ENCODE measurements around the gene PIP5K1C. TPM values are rescaled to one million over a fixed set of nuclear protein-coding genes. Genes with fewer than 3 reads are reported as not detected.

The PIP5K1C gene
- total RNA-seq, 2 experiments from 2014 or later, result 18.9 to 23.5 TPM

- peaks cover 14% of the 10 kb centered on the region for H3K27me3 Mint-ChIP-seq
- no peak overlapping the region for H3K27ac Mint-ChIP-seq
Observed at GRCh38 chr19:3712663-3713611, 12.7 kb upstream of the PIP5K1C start.

GRCh38 chr19:3710265-3710812, 10.1 kb upstream of the PIP5K1C start:
- peaks cover 6% of the 10 kb centered on the region for H3K4me1 Mint-ChIP-seq
- H3K27ac Mint-ChIP-seq, result no peak overlapping the region
- POLR2A ChIA-PET, result no interaction called here

More at GRCh38 chr19:3712663-3713611, 12.7 kb upstream of the PIP5K1C start:
- ATAC-seq (ENCODE audit: low read depth), result no peak
- Mint-ChIP-seq H3K9me3 (no peaks in the 10 kb centered on the region), H3K36me3 (no peaks in the 10 kb centered on the region), H3K4me3 (no peak overlapping the region), H3K4me1 (peaks cover 6% of the 10 kb centered on the region)
- no peak for DNase-seq
- POLR2A ChIA-PET, result no interaction called here

GRCh38 chr19:3708207-3708931, 8.1 kb upstream of the PIP5K1C start, which contains the start of gene TJP3:
TJP3 (plus strand) TSS chr19:3708384; CDS start chr19:3728433, 20,049 bp downstream.
- POLR2A ChIA-PET, result no interaction called here
- H3K9me3 Mint-ChIP-seq, result no peaks in the 10 kb centered on the region
- ATAC-seq (ENCODE audit: low read depth) (no peak), DNase-seq (no peak)
- peaks cover 18% of the 10 kb centered on the region for H3K27me3 Mint-ChIP-seq
- H3K4me1 Mint-ChIP-seq, result peaks cover 6% of the 10 kb centered on the region
- H3K4me3 Mint-ChIP-seq, result no peak within 1 kb of the TSS
- no peaks in the 10 kb centered on the region for H3K36me3 Mint-ChIP-seq
- no peak within 1 kb of the TSS for H3K27ac Mint-ChIP-seq

More at GRCh38 chr19:3710265-3710812, 10.1 kb upstream of the PIP5K1C start:
- H3K27me3 Mint-ChIP-seq, result peaks cover 16% of the 10 kb centered on the region
- ATAC-seq (ENCODE audit: low read depth) (no peak), DNase-seq (no peak)
- H3K36me3 Mint-ChIP-seq, result no peaks in the 10 kb centered on the region
- no peak overlapping the region for H3K4me3 Mint-ChIP-seq
- no peaks in the 10 kb centered on the region for H3K9me3 Mint-ChIP-seq

GRCh38 chr19:3707868-3708206, 7.6 kb upstream of the PIP5K1C start:
- H3K4me3 Mint-ChIP-seq, result no peak overlapping the region
- no peak for ATAC-seq (ENCODE audit: low read depth)
- H3K27ac Mint-ChIP-seq, result no peak overlapping the region
- H3K27me3 Mint-ChIP-seq, result peaks cover 14% of the 10 kb centered on the region
- peaks cover 3% of the 10 kb centered on the region for H3K4me1 Mint-ChIP-seq
- POLR2A ChIA-PET, result no interaction called here
- DNase-seq, result no peak
- H3K36me3 Mint-ChIP-seq, result no peaks in the 10 kb centered on the region
- no peaks in the 10 kb centered on the region for H3K9me3 Mint-ChIP-seq

- Mint-ChIP-seq H3K4me3 (no peak overlapping the region), H3K27ac (no peak overlapping the region), H3K27me3 (peaks cover 5% of the 10 kb centered on the region), H3K36me3 (no peaks in the 10 kb centered on the region), H3K4me1 (peaks cover 13% of the 10 kb centered on the region), H3K9me3 (no peaks in the 10 kb centered on the region)
- DNase-seq (no peak), ATAC-seq (ENCODE audit: low read depth) (no peak)
- POLR2A ChIA-PET, result no interaction called here
Observed at GRCh38 chr19:3701200-3701599, 932 bp upstream of the PIP5K1C start.

- no peak for ATAC-seq (ENCODE audit: low read depth)
- no peak for DNase-seq
- H3K4me1 Mint-ChIP-seq, result peaks cover 13% of the 10 kb centered on the region
- POLR2A ChIA-PET, result interaction anchor here (0.6 to 0.9 kb wide), 2 partner anchors 9 to 19 kb away, joined by 3 to 4 read pairs; no protein-coding TSS in a partner anchor
- no peaks in the 10 kb centered on the region for H3K36me3 Mint-ChIP-seq
- H3K27ac Mint-ChIP-seq, result peak overlapping the region; percentile 78
- peaks cover 3% of the 10 kb centered on the region for H3K27me3 Mint-ChIP-seq
- H3K9me3 Mint-ChIP-seq, result no peaks in the 10 kb centered on the region
- peak overlapping the region; percentile 90 for H3K4me3 Mint-ChIP-seq
Observed at GRCh38 chr19:3699741-3700241, 477 bp downstream of the PIP5K1C start.

- peak overlapping the region; percentile 90 for H3K4me3 Mint-ChIP-seq
- H3K36me3 Mint-ChIP-seq, result no peaks in the 10 kb centered on the region
- DNase-seq, result peak; percentile 58
Observed at GRCh38 chr19:3698974-3699740, 1.1 kb downstream of the PIP5K1C start.

GRCh38 chr19:3698386-3698950, 1.8 kb downstream of the PIP5K1C start:
- Mint-ChIP-seq H3K36me3 (no peaks in the 10 kb centered on the region), H3K27ac (no peak overlapping the region), H3K27me3 (peaks cover 2% of the 10 kb centered on the region), H3K4me1 (peaks cover 13% of the 10 kb centered on the region), H3K9me3 (no peaks in the 10 kb centered on the region), H3K4me3 (no peak overlapping the region)
- DNase-seq, result no peak
- no peak for ATAC-seq (ENCODE audit: low read depth)
- POLR2A ChIA-PET, result no interaction called here

More at GRCh38 chr19:3698974-3699740, 1.1 kb downstream of the PIP5K1C start:
- peaks cover 13% of the 10 kb centered on the region for H3K4me1 Mint-ChIP-seq
- H3K27me3 Mint-ChIP-seq, result peaks cover 2% of the 10 kb centered on the region
- H3K9me3 Mint-ChIP-seq, result no peaks in the 10 kb centered on the region
- peak overlapping the region; percentile 78 for H3K27ac Mint-ChIP-seq
- POLR2A ChIA-PET, result interaction anchor here (0.9 kb wide), 1 partner anchor 9 kb away, joined by 4 read pairs; no protein-coding TSS in a partner anchor
- no peak for ATAC-seq (ENCODE audit: low read depth)

GRCh38 chr19:3697671-3698385, 2.4 kb downstream of the PIP5K1C start:
- no peak for ATAC-seq (ENCODE audit: low read depth)
- DNase-seq, result no peak
- Mint-ChIP-seq H3K4me3 (no peak overlapping the region), H3K27ac (no peak overlapping the region), H3K27me3 (no peaks in the 10 kb centered on the region), H3K9me3 (no peaks in the 10 kb centered on the region), H3K4me1 (peaks cover 14% of the 10 kb centered on the region), H3K36me3 (no peaks in the 10 kb centered on the region)
- POLR2A ChIA-PET, result interaction anchor here (0.6 to 1.3 kb wide), 2 partner anchors 9 to 92 kb away, joined by 3 to 4 read pairs; no protein-coding TSS in a partner anchor

GRCh38 chr19:3697094-3697493, 3.2 kb downstream of the PIP5K1C start:
- H3K4me1 Mint-ChIP-seq, result peaks cover 16% of the 10 kb centered on the region
- no peaks in the 10 kb centered on the region for H3K27me3 Mint-ChIP-seq
- no peaks in the 10 kb centered on the region for H3K36me3 Mint-ChIP-seq
- ATAC-seq (ENCODE audit: low read depth) (no peak), DNase-seq (no peak)
- H3K4me3 Mint-ChIP-seq, result no peak overlapping the region
- POLR2A ChIA-PET, result interaction anchor here (0.6 to 1.3 kb wide), 2 partner anchors 9 to 93 kb away, joined by 3 to 4 read pairs; no protein-coding TSS in a partner anchor
- H3K9me3 Mint-ChIP-seq, result no peaks in the 10 kb centered on the region
- no peak overlapping the region for H3K27ac Mint-ChIP-seq

- POLR2A ChIA-PET, result interaction anchor here (1.3 kb wide), 1 partner anchor 8 kb away, joined by 4 read pairs; no protein-coding TSS in a partner anchor
- Mint-ChIP-seq H3K9me3 (no peaks in the 10 kb centered on the region), H3K36me3 (peaks cover under 1% of the 10 kb centered on the region), H3K27ac (no peak overlapping the region), H3K4me1 (peaks cover 17% of the 10 kb centered on the region), H3K27me3 (no peaks in the 10 kb centered on the region), H3K4me3 (no peak overlapping the region)
- ATAC-seq (ENCODE audit: low read depth), result no peak
- DNase-seq, result no peak
Observed at GRCh38 chr19:3696660-3696995, 3.6 kb downstream of the PIP5K1C start.
